GM21825 (cell line): Measurements from ENCODE around the gene MEF2B.

Source experiments
- ATAC-seq: cut with Tn5 transposase; IDR thresholded peaks from one replicate; pipeline ENCODE4 v1.9.1; 2021; ENCODE audit warnings: mild to moderate bottlenecking, moderate library complexity; ENCODE audit not compliant: unreplicated experiment

The MEF2B gene

GRCh38 chr19:19170053-19170872 is at the start of gene MEF2B:
MEF2B (minus strand) TSS chr19:19170263; CDS start chr19:19150735, 19,528 bp downstream.
- ATAC-seq: peak; percentile 78

GRCh38 chr19:19218911-19219310 is 48.8 kb upstream of the MEF2B start:
- no peak for ATAC-seq

- no peak for ATAC-seq
Measured at GRCh38 chr19:19217099-19217498, 47.0 kb upstream of the MEF2B start.

- ATAC-seq: no peak
Measured at GRCh38 chr19:19215792-19216191, 45.7 kb upstream of the MEF2B start.

- no peak for ATAC-seq
Measured at GRCh38 chr19:19214892-19215291, 44.8 kb upstream of the MEF2B start.

- ATAC-seq: no peak
Measured at GRCh38 chr19:19214159-19214490, 44.1 kb upstream of the MEF2B start.

GRCh38 chr19:19213426-19214158 is 43.5 kb upstream of the MEF2B start:
- no peak for ATAC-seq

- ATAC-seq: no peak
Measured at GRCh38 chr19:19212916-19213315, 42.9 kb upstream of the MEF2B start.

- ATAC-seq: no peak
Measured at GRCh38 chr19:19211499-19212420, 41.7 kb upstream of the MEF2B start, which contains the start of gene NCAN. NCAN (plus strand) TSS chr19:19211958; CDS start chr19:19216954, 4,996 bp downstream.

GRCh38 chr19:19209372-19209771 is 39.3 kb upstream of the MEF2B start:
- ATAC-seq: no peak

- ATAC-seq: no peak
Measured at GRCh38 chr19:19207637-19208572, 37.8 kb upstream of the MEF2B start.

GRCh38 chr19:19206938-19207337 is 36.9 kb upstream of the MEF2B start:
- no peak for ATAC-seq

GRCh38 chr19:19205416-19206410 is 35.6 kb upstream of the MEF2B start:
- no peak for ATAC-seq

- ATAC-seq: no peak
Measured at GRCh38 chr19:19204181-19204580, 34.1 kb upstream of the MEF2B start.

GRCh38 chr19:19203012-19203856 is 33.2 kb upstream of the MEF2B start, which contains the start of gene NR2C2AP:
NR2C2AP (minus strand) TSS chr19:19203414; CDS start chr19:19203060, 354 bp downstream.
- ATAC-seq: peak; percentile 67

- ATAC-seq: no peak
Measured at GRCh38 chr19:19202707-19203011, 32.6 kb upstream of the MEF2B start.

- no peak for ATAC-seq
Measured at GRCh38 chr19:19201697-19202630, 31.9 kb upstream of the MEF2B start.
